IPS-18a (cell line): ENCODE measurements around the gene COL19A1.
"Not testable (repeated sequence)": the region's sequence is repeated elsewhere in the genome, so short reads cannot be mapped to it uniquely, and the experiment has no call there.

ENCODE experiments used
- H3K27ac ChIP-seq: one replicate; pipeline ENCODE4 v1.5.1; 2013; ENCODE audit warnings: low read length
- H3K27me3 ChIP-seq: one replicate; pipeline ENCODE4 v1.6.1; 2013; ENCODE audit warnings: mild to moderate bottlenecking, low read length; ENCODE audit not compliant: control insufficient read depth, insufficient read depth
- H3K36me3 ChIP-seq: one replicate; pipeline ENCODE4 v1.6.1; 2013; ENCODE audit warnings: low read depth, low read length; ENCODE audit not compliant: control insufficient read depth
- H3K4me1 ChIP-seq: one replicate; pipeline ENCODE4 v1.6.1; 2013; ENCODE audit warnings: low read depth, low read length; ENCODE audit not compliant: control insufficient read depth
- H3K4me3 ChIP-seq: one replicate; pipeline ENCODE4 v1.5.1; 2013; ENCODE audit warnings: low read length
- H3K9ac ChIP-seq: one replicate; pipeline ENCODE4 v1.6.1; 2013; ENCODE audit warnings: mild to moderate bottlenecking, low read length, moderate library complexity
- H3K9me3 ChIP-seq: one replicate; pipeline ENCODE4 v1.6.1; 2013; ENCODE audit warnings: low read depth, low read length; ENCODE audit not compliant: control insufficient read depth

COL19A1 gene

GRCh38 chr6:69976591-69977090 is 110.3 kb downstream of the COL19A1 start:
- H3K9me3 ChIP-seq, result no peaks in the 10 kb centered on the region
- H3K36me3 ChIP-seq, result no peaks in the 10 kb centered on the region
- H3K27me3 ChIP-seq, result no peaks in the 10 kb centered on the region
- no peak overlapping the region for H3K27ac ChIP-seq
- peaks cover 18% of the 10 kb centered on the region for H3K4me1 ChIP-seq
- H3K9ac ChIP-seq, result no peak overlapping the region
- H3K4me3 ChIP-seq, result no peak overlapping the region

DNA sequence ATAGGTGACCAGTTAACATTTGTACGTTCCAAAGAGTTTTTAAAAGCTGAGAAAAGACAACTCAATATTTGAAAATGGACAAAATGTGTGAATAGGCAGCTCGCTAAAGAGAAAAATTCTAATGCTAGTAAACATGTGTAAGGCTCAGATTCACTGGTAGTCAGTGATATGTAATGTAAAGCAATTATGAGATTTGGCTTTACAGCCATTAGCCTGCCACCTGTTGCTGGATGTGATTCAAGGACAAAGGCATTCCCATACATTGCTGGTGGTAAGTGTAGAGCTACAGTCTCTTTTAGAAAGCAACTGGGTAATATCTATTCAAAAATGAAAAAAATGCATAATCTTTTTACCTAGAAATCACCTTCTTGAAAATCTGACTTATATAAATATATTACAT is 114.3 kb downstream of the COL19A1 start:
- H3K4me1 ChIP-seq, result no peaks in the 10 kb centered on the region

DNA sequence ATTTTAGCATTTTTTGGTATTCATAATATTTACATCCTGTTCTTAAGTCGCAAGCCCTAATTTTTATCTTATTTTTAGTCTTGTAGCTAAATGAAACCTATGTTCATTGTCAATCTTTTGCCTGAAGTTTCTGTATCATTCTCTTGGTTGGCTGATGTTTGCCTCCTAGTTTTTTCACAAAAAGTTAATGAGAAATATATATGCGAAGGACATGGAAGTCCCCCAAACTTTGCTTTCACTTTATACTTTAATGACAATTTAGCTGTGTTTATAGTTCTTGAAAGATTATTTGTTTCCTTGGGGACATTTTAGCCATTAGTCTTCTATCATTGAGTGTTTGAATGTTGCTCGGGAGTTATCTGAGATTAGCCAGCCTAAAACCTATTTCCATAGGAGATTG is 118.2 kb downstream of the COL19A1 start:
- no peak overlapping the region for H3K9ac ChIP-seq
- no peaks in the 10 kb centered on the region for H3K27me3 ChIP-seq
- no peak overlapping the region for H3K4me3 ChIP-seq
- no peaks in the 10 kb centered on the region for H3K36me3 ChIP-seq
- H3K27ac ChIP-seq, result no peak overlapping the region
- no peaks in the 10 kb centered on the region for H3K4me1 ChIP-seq
- no peaks in the 10 kb centered on the region for H3K9me3 ChIP-seq

More for the DNA sequence above, 114.3 kb downstream of the COL19A1 start:
- Histone ChIP-seq H3K9ac (no peak overlapping the region), H3K27me3 (no peaks in the 10 kb centered on the region), H3K9me3 (no peaks in the 10 kb centered on the region), H3K4me3 (no peak overlapping the region), H3K27ac (no peak overlapping the region), H3K36me3 (no peaks in the 10 kb centered on the region)

DNA sequence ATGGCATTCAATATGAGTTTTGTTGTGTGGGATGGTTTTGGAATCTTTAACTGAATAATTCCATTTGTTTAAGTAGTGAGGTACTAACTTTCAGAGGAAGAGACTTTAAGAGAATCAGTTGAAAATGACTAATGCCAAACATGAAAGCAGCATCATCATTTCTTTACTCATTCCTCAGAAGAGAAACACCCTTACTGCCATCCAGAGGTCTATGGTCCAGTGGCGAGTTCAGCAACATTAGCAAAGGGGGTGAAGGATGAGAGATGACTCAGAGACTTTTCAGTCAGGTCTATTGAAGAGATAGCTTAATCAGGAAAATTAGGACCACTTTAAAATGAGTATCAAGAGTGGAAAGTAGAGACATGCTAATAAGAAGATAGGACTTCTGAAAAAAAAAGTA is 118.8 kb downstream of the COL19A1 start:
- H3K27ac ChIP-seq, result no peak overlapping the region
- H3K27me3 ChIP-seq, result no peaks in the 10 kb centered on the region
- no peak overlapping the region for H3K4me3 ChIP-seq
- no peaks in the 10 kb centered on the region for H3K4me1 ChIP-seq
- H3K36me3 ChIP-seq, result no peaks in the 10 kb centered on the region
- H3K9ac ChIP-seq, result no peak overlapping the region
- H3K9me3 ChIP-seq, result no peaks in the 10 kb centered on the region

- Histone ChIP-seq H3K4me3 (no peak overlapping the region), H3K9ac (no peak overlapping the region), H3K4me1 (no peaks in the 10 kb centered on the region), H3K27me3 (no peaks in the 10 kb centered on the region), H3K36me3 (no peaks in the 10 kb centered on the region), H3K9me3 (no peaks in the 10 kb centered on the region), H3K27ac (no peak overlapping the region)
Measured at GRCh38 chr6:69987550-69987949, 121.2 kb downstream of the COL19A1 start.

DNA sequence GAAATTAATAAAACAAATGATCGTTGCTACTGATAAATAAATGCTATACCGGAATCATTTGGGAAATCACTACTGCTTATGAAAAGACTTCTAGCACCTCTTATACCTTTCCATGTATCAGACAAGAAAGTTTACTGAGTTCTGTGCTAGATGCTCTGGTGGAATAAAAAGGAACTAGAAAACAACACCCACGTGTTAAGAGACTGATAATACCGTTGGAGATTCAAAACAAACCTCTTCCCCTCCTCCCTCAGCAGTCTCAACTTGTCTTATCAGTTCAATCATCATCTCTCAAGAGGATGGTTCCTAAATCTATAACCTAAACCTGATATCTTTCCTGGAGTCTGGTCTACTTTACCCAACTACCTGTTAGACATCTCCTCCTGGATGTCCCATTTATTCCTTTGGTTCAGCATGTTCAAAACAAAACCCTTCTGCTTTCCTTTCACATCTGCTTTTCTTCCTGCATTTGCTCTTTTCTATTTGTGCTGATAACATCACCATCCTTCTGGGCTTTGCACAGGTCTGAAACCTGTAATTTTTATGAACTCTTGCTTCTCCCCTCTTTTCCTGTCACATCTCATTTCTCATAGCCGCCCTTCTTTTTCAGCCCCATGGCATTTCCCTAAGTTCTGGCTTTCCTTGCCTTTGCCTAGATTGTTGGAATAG is 122.2 kb downstream of the COL19A1 start:
- no peaks in the 10 kb centered on the region for H3K36me3 ChIP-seq
- H3K9me3 ChIP-seq, result no peaks in the 10 kb centered on the region
- H3K9ac ChIP-seq, result no peak overlapping the region
- H3K4me1 ChIP-seq, result no peaks in the 10 kb centered on the region
- H3K27me3 ChIP-seq, result no peaks in the 10 kb centered on the region
- no peak overlapping the region for H3K27ac ChIP-seq
- H3K4me3 ChIP-seq, result no peak overlapping the region

GRCh38 chr6:69994251-69994650 is 127.9 kb downstream of the COL19A1 start:
- Histone ChIP-seq H3K27me3 (no peaks in the 10 kb centered on the region), H3K27ac (no peak overlapping the region), H3K9me3 (no peaks in the 10 kb centered on the region), H3K4me3 (no peak overlapping the region), H3K9ac (no peak overlapping the region), H3K36me3 (no peaks in the 10 kb centered on the region), H3K4me1 (no peaks in the 10 kb centered on the region)

- H3K36me3 ChIP-seq, result no peaks in the 10 kb centered on the region
- peaks cover 4% of the 10 kb centered on the region for H3K9me3 ChIP-seq
- H3K9ac ChIP-seq, result no peak overlapping the region
Measured at GRCh38 chr6:70008189-70008588, 141.8 kb downstream of the COL19A1 start.

DNA sequence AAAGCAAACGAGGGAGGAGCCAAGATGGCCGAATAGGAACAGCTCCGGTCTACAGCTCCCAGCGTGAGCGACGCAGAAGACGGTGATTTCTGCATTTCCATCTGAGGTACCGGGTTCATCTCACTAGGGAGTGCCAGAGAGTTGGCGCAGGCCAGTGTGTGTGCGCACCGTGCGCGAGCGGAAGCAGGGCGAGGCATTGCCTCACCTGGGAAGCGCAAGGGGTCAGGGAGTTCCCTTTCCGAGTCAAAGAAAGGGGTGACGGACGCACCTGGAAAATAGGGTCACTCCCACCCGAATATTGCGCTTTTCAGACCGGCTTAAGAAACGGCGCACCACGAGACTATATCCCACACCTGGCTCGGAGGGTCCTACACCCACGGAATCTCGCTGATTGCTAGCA is 144.0 kb downstream of the COL19A1 start:
- H3K27me3 ChIP-seq, result not testable (repeated sequence)

More at GRCh38 chr6:70008189-70008588, 141.8 kb downstream of the COL19A1 start:
- no peak overlapping the region for H3K27ac ChIP-seq
- no peak overlapping the region for H3K4me3 ChIP-seq
- H3K4me1 ChIP-seq, result no peaks in the 10 kb centered on the region
- H3K27me3 ChIP-seq, result no peaks in the 10 kb centered on the region

DNA sequence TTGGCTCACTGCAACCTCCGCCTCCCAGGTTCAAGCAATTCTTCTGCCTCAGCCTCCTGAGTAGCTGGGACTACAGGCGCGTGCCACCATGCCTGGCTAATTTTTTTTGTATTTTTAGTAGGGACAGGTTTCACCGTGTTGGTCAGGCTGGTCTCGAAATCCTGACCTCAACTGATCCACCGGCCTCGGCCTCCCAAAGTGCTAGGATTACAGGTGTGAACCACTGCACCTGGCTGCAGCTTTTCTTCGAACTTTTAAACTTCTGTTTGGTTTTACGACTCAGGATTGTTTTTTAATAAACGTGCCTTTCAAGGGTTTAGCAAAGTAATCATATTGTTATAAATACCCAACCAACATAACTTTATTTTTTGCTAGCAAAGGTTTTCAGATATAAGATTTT is 156.8 kb downstream of the COL19A1 start:
- not testable (repeated sequence) for H3K36me3 ChIP-seq, H3K4me3 ChIP-seq, H3K27me3 ChIP-seq, H3K27ac ChIP-seq, H3K9me3 ChIP-seq, H3K9ac ChIP-seq, H3K4me1 ChIP-seq

More for the DNA sequence above, 144.0 kb downstream of the COL19A1 start:
- not testable (repeated sequence) for H3K4me3 ChIP-seq, H3K4me1 ChIP-seq, H3K27ac ChIP-seq, H3K9ac ChIP-seq, H3K9me3 ChIP-seq, H3K36me3 ChIP-seq

GRCh38 chr6:70028246-70028645 is 161.9 kb downstream of the COL19A1 start:
- Histone ChIP-seq H3K4me1 (no peaks in the 10 kb centered on the region), H3K9ac (no peak overlapping the region), H3K27ac (no peak overlapping the region), H3K27me3 (no peaks in the 10 kb centered on the region), H3K9me3 (no peaks in the 10 kb centered on the region), H3K36me3 (no peaks in the 10 kb centered on the region), H3K4me3 (no peak overlapping the region)

DNA sequence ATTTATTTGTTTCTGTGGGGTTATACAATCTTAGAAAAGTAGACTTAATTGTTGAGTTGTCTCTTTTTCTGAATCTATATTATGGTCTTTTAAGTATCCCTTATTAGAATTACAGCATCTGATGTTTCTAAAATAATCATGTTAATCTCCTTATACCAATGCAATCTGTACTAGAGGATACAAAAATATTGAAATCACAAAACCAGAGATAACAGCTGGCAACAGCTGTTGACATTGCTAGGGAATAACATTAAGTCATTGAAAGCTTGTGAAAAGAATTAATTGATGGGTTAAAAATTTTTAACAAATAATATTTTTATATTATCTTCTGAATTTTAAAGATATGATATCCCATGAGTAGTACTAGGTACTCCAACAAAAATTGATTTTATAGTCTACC is 162.6 kb downstream of the COL19A1 start:
- no peak overlapping the region for H3K9ac ChIP-seq

More for the DNA sequence above, 162.6 kb downstream of the COL19A1 start:
- Histone ChIP-seq H3K9me3 (no peaks in the 10 kb centered on the region), H3K27me3 (no peaks in the 10 kb centered on the region), H3K36me3 (no peaks in the 10 kb centered on the region), H3K27ac (no peak overlapping the region), H3K4me3 (no peak overlapping the region), H3K4me1 (no peaks in the 10 kb centered on the region)
